GM08714 (cell line): ENCODE results near the gene SNRPD3.
A peak's percentile ranks its signal among the peaks of the same experiment; 100 is the strongest.

Source experiments
- H3K4me3 ChIP-seq: fragments of 200-500 bp; sonication (Bioruptor generic); 2 replicates; pipeline ENCODE4 v1.5.1; 2014; ENCODE audit warnings: mild to moderate bottlenecking, low read length, inconsistent platforms
- ZNF274 ChIP-seq: IDR thresholded peaks from 2 replicates; pipeline ENCODE4 v1.6.1; 2012; ENCODE audit warnings: mild to moderate bottlenecking, low read depth, low read length

The SNRPD3 gene

GRCh38 chr22:24550028-24550901 lies 5.5 kb upstream of the SNRPD3 start:
- no peak for TF ChIP-seq ZNF274

GRCh38 chr22:24550902-24551435 lies 4.8 kb upstream of the SNRPD3 start:
- TF ChIP-seq ZNF274: no peak
- H3K4me3 ChIP-seq: no peak overlapping the region

More at GRCh38 chr22:24550028-24550901, 5.5 kb upstream of the SNRPD3 start:
- H3K4me3 ChIP-seq: no peak overlapping the region

- H3K4me3 ChIP-seq: peak overlapping the region; percentile 76; the same call in 1 of the 2 replicates
Measured at GRCh38 chr22:24552503-24553286, 3.1 kb upstream of the SNRPD3 start.

- no peak for TF ChIP-seq ZNF274
- peak overlapping the region; percentile 76 for H3K4me3 ChIP-seq
Measured at GRCh38 chr22:24553597-24554312, 2.0 kb upstream of the SNRPD3 start.

- H3K4me3 ChIP-seq: peak within 1 kb of the TSS; percentile 89
- no peak for TF ChIP-seq ZNF274
Measured at GRCh38 chr22:24554313-24555164, 1.3 kb upstream of the SNRPD3 start, which contains the start of gene GUCD1. Gene GUCD1 (minus strand): TSS chr22:24555138. CDS start chr22:24554991, 147 bp downstream.

DNA sequence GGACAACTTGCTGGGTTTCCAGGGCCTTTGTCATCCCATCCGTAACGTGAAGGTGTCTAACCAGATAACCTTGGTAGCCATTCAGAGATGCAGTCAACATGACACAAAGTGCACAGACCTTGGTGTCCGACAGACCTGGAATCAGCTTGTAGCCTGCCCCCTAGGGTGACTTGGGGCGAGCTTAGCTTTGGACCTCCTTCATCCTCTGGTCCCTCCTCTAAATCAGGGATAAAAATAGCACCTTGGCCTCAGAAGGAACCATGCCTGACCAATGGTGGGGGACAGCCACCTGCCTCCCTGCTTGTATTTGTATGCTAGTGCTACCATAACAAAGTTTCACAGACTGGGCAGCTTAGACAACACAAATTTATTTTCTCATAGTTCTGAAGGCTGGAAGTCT lies 3.7 kb downstream of the SNRPD3 start:
- no peak for TF ChIP-seq ZNF274
- H3K4me3 ChIP-seq: no peak overlapping the region; the same call in 1 of the 2 replicates

DNA sequence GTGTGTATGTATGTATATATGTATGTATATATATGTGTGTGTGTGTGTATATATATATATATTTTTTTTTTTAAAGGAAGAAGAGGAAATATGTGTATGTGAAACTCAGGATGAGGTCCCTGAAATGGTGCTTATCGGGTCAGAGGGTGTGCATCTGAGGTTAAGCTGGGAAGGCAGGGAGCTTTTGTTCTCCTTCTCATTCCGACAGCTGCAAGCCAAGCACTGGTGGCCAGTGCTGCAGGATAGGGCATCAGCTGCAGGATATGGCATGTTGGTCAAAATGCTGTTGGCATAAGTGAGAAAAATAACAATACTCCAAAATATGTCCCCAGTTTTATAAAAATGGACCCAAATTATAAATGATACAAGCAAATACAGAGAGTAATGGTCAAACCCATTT lies 7.4 kb downstream of the SNRPD3 start:
- TF ChIP-seq ZNF274: no peak
- H3K4me3 ChIP-seq: no peak overlapping the region

- TF ChIP-seq ZNF274: no peak
- no peak overlapping the region for H3K4me3 ChIP-seq
Measured at GRCh38 chr22:24564376-24565058, 8.7 kb downstream of the SNRPD3 start.

- H3K4me3 ChIP-seq: no peak overlapping the region
- TF ChIP-seq ZNF274: no peak
Measured at GRCh38 chr22:24565077-24565476, 9.3 kb downstream of the SNRPD3 start.

GRCh38 chr22:24566899-24567511 lies 11.2 kb downstream of the SNRPD3 start:
- no peak for TF ChIP-seq ZNF274

DNA sequence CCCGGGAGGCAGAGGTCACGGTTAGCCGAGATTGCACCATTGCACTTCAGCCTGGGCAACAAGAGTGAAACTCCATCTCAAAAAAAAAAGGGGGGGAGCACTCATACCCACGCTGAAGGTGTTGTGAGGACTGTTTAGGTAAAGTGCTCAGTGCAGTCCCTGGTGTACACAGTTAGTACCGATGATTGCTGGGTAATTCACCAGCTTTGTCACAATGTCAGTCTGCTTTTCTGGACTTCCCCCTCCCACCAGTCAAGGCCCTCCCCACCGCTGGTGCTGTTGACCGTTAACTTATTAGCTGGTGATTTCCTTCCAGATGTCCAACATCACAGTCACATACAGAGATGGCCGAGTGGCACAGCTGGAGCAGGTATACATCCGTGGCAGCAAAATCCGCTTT lies 11.9 kb downstream of the SNRPD3 start:
- no peak for TF ChIP-seq ZNF274
- no peak overlapping the region for H3K4me3 ChIP-seq

More at GRCh38 chr22:24566899-24567511, 11.2 kb downstream of the SNRPD3 start:
- H3K4me3 ChIP-seq: no peak overlapping the region

- TF ChIP-seq ZNF274: no peak
- H3K4me3 ChIP-seq: no peak overlapping the region
Measured at GRCh38 chr22:24571266-24571665, 15.5 kb downstream of the SNRPD3 start.

DNA sequence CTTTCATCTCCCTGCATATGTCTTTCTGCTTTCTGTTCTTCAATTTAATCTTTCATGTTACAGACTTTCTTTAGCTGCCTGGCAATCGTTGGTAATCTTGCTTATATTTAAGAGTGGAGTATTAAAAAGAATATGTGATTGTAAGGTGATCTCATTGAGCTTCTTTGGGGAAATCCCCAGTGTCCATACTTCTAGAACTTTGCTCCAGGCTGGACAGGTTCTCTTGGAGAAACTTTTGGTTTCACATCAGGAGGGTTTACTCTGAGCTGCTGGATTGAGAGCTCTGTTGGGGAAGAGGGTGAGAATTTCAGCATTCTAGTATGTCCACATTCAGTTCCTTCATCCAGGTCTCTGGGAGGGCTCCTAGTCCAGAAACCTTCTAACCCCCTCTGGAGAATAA lies 21.0 kb downstream of the SNRPD3 start:
- no peak for TF ChIP-seq ZNF274

More for the DNA sequence above, 21.0 kb downstream of the SNRPD3 start:
- H3K4me3 ChIP-seq: no peak overlapping the region
